HG03354 (cell line): ENCODE data around the gene SLC6A20.
"Not testable (repeated sequence)": the region's sequence is repeated elsewhere in the genome, so short reads cannot be mapped to it uniquely, and the experiment has no call there.

Experiments
- ATAC-seq: cut with Tn5 transposase; IDR thresholded peaks from one replicate; pipeline ENCODE4 v1.9.1; 2021; ENCODE audit warnings: mild to moderate bottlenecking; ENCODE audit not compliant: unreplicated experiment, poor library complexity, severe bottlenecking

SLC6A20 gene

DNA sequence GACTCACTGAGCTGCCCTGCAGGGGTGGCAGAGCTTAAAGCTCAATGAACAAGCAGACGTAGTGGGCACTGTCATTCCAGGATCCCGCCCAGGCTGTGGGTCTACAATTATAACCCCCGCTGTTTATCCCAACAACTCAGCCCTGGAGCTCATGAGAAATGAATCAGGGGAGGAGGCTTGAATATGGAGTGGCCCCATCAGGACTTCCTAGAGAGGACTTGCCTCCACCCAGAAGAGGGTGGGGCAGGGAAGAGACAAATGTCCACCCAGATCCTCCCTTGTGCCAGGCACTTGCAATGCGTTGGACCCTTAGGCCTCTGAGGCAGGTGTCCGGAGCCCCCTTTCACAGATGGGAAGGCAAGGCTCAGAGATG, 33.0 kb downstream of the SLC6A20 start:
- no peak for ATAC-seq

DNA sequence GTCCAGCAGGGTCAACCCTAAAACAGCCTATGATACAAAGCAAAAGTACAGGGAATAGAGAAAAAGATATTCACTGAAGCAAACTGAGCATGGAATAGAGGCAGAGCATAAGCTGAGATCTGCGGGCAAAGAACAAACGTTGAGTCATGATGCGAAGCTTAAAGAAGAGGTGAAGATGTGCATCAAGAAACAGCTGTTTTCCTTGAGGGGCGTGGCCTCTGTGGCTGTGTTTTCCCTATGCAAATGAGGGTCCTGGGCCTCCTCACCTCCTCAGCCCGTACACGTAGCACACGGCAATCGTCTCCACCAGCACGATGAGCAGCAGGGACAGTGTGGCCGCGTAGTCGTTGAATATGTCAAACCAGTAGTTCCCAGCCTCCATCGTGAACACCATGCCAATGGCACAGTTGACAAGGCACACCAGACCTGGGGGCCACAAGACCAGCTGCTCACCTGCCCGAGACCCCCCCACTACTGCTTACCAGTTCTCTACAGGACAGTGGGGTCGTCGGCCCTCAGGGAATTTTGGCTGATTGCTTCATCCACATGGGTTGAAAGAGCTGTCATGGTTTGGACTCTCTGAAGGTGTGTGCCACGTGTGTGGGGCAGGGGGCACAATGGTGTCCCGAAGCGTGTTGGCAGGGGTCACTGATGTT, 33.6 kb downstream of the SLC6A20 start:
- no peak for ATAC-seq

DNA sequence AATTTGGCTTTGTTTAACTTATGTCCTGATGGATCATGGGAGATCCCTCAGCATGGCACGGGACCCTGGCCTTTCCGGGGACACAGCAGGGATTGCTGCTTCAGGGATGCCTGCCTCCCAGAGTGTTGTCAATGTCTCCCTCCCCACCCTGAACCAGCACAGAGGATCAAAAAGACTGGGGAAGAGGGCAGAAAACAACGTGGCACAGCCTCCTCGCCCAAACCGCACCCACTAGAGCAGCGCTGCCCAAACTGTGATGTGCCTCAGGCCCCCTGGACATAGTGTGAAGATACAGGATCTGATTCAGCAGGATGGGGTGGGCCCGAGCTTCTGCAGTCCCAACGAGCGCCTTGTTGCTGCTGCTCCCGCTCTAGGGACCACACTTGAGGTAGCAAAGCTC, 34.5 kb downstream of the SLC6A20 start:
- no peak for ATAC-seq

DNA sequence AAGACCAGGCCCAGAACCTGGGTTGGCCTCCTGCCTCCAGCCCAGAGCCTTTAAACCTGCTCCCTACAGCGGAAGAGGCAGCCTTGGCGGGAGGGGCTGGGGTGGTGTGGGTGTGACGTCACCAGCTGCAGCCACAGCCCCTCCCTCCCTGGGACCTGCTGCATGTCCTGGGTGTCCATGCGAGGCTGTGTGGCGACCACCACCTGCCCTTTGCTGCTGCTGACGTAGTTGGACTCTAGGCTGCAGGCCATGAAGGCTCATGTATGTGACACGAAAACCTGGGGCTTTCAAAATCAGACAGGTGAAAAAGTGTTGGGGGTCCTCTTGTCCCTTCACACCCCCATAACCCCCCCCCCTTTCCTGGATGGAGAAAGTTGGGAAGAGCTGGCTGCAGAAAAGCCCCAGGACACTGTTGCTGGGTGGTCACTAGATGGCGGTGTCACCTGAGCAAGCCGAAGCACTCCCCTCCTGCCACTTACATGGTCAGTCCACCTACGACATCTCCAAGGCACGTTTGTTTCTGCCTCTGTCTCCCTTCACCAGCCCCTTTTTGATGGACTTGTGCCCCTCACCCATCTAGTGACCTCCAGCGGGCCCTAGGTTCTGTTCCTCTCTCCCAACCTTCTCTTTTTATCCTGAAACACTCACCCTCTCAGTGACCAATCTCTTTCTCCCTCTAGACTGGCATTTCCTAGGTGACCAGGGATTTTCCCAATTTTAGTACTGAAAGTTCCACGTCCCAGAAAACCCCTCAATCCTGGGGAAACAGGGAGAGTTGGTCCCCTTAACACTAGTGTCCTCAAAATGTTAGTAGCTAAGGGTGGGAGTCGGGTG, 35.2 kb downstream of the SLC6A20 start:
- no peak for ATAC-seq

DNA sequence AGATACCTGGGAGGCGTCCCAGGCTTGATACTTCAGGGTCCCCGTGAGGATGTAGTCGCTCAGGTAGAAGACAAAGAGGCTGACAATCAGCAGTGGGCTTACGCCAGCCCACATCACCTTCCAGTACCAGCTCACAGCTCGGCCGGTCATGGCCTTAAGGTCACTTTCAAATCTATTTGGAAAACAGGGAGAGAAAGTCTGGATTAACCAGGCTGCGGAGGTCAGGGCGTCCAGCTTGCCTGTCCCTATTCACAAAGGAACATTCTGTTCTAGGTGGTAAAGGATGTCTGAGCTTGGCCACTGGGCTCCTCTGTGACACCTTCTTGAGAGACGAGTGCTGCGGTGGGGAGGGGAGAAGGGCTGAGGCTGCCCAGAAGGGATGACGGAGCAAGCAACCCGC, 36.5 kb downstream of the SLC6A20 start:
- no peak for ATAC-seq

DNA sequence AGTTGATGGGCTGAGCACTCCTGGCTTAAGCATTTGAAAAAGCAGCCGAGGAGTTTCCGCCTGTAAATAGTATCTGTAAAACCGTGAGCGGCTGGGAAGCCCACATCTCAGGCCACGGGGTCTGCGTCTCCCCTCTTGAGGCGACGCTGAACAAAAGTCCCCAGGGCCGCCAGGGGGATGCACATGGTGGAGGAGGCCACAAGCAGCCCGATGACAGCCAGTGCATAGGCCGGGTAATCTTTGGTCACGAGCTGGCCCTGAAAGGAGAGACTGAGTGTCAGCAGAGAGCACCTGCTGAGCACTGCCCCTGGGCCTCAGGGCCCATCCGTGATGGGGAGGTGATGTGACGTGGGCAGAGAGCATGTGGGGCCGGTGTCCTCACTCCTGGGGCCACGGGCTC, 37.5 kb downstream of the SLC6A20 start:
- no peak for ATAC-seq

DNA sequence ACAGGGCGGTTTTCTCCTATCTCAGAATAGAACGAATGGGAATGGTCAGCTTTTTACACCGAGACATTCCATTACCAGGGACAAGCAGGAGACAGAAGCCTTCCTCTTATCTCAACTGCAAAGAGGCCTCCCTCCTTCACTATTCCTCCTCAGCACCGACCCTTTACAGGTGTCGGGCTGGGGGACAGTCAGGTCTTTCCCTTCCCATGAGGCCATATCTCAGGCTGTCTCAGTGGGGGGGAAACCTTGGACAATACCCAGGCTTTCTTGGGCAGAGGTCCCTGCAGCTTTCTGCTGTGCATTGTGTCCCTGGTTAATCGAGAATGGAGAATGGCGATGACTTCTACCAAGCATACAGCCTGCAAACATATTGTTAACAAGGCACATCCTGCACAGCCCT, 39.2 kb downstream of the SLC6A20 start:
- not testable (repeated sequence) for ATAC-seq

DNA sequence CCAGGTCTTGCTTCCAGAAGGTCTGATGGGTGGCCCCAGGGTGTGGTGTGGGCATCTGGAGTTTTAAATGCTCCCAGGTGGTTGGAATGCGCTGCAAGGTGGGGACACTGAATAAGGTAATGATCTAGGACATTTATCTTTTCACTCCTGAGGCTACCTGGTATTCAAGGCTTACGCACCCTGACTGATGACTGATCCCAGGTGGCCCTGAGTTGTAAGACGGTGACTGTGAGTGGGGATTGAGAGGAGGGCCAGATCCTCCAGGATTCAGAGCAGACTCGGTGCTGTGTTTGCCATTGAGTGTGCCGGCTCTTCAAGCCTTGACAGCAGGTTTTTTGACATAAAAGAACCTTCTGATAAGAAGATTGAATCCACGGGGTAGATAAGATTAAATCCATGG, 40.3 kb downstream of the SLC6A20 start:
- no peak for ATAC-seq

DNA sequence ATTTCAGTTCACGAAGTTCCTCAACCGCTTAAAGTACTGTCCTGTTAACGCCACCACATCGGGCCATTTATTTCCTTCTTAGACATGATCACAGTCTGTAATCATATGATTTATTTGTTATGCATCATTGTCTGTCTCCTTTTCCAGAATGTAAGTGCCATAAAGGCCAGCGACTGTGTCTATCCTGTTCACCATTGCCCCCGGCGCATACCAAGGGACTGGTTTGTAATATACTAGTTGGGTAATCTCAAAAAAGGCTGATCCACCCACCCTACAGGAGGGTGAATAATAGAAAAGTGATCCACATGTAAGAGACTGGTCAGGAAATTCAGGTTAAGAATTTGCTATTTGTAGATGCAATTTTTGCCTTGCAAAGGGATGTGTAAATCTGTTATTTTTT, 41.9 kb downstream of the SLC6A20 start:
- no peak for ATAC-seq

DNA sequence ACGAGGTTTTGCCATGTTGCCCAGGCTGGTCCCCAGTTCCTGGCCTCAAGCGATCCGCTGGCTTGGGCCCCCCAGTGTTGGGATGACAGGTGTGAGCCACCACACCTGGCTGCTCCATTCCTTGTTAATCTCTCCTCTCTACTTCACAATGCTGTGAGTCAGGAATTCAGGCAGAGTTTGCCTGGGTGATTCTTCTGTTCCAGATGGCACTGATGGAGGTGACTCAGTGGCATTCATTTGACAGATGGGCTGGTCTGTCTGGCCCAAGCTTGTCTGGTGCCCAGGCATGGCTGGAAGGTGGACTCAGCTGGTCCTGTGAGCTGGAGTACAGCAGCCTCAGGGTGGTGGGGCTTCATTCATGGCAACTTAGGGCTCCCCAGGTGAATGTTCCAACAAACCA, 43.2 kb downstream of the SLC6A20 start:
- ATAC-seq, result no peak

DNA sequence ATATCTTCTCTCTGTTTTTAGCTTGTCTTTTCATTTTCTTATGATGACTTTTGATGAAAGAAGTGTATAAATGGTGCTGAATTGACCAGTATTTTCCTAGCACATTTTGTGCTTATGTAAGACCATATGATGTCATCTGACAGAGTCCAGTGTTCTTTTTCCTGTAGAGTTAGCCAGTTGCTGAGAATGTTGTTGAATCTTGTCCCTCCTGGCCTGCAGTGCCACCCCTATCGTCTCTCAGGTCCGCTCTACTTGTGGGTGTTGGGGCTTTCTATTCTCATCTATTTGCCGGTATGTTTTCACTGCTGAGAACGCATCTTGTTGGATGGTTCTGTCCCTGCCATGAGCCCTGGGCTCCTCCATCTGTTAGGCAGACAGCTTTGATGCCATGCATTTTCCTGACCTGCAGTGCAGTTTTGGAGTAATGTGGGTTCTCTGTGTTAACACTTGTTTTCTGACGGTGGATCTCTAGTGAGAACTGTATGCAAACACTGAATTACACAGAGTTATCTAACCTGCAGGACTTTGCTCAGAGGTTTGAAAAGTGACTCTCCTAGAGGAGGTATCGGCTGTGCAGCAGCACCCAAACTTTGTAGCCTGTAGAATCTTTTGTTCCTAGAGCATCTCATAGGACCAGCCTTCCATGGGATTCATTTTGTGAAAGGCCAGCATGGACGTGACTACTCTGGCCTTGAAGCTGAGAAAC, 44.6 kb downstream of the SLC6A20 start:
- ATAC-seq, result no peak

DNA sequence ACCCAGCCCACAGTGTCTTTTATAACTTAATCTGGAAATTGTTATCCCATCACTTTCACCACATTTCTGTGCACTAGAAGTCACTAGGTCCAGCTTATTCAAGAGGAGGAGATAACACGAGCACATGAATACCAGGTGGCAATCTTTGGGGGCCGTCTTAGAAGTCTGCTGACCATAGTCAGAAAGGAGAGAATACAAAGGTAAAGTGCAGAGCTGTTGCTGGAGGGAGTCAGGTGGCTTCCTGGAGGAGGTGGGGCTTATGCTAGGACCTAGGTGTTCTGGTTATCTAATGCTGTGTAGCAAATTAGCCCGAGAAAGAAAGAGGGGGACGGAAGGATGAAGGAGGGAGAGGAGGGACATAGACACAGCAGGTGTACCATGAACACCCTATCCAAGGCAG, 46.5 kb downstream of the SLC6A20 start:
- no peak for ATAC-seq

DNA sequence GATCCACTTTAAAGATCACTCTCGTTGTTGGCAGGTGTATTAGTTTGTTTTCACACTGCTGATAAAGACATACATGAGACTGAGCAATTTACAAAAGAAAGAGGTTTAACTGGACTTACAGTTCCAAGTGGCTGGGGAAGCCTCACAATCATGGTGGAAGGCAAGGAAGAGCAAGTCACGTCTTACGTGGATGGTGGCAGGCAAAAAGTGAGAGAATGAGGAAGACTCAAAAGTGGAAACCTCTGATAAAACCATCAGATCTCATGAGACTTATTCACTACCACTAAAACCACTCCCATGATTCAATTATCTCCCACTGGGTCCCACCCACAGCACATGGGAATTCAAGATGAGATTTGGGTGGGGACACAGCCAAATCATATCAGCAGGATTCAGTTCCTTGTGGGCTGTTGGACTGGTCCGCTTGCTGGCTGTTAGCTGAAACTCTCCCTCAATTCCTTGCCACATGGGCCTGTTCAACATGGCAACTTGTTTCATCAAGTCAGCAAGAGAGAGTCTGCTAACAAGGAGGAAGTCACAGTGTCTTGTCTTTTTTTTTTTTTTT, 47.2 kb downstream of the SLC6A20 start:
- ATAC-seq, result not testable (repeated sequence)

DNA sequence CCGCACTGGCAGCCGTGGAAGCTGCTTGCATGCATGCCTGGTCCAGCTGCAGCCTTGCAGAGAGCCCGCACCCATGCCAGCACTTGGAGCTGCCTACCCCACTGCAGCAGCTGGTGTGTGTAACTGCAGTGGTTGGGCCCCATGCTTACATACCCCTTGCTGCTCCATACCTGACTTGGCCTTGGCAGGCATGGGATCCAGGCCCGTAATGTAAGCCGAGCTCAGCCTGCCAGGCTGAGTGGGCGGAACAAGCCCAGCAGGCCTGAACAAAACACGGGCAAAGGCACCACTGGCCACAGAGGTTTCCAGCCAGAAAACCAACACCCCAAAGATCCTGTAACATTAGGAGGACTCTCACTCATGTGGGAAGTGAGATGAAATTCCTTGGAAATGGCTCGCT, 48.3 kb downstream of the SLC6A20 start:
- ATAC-seq, result no peak

DNA sequence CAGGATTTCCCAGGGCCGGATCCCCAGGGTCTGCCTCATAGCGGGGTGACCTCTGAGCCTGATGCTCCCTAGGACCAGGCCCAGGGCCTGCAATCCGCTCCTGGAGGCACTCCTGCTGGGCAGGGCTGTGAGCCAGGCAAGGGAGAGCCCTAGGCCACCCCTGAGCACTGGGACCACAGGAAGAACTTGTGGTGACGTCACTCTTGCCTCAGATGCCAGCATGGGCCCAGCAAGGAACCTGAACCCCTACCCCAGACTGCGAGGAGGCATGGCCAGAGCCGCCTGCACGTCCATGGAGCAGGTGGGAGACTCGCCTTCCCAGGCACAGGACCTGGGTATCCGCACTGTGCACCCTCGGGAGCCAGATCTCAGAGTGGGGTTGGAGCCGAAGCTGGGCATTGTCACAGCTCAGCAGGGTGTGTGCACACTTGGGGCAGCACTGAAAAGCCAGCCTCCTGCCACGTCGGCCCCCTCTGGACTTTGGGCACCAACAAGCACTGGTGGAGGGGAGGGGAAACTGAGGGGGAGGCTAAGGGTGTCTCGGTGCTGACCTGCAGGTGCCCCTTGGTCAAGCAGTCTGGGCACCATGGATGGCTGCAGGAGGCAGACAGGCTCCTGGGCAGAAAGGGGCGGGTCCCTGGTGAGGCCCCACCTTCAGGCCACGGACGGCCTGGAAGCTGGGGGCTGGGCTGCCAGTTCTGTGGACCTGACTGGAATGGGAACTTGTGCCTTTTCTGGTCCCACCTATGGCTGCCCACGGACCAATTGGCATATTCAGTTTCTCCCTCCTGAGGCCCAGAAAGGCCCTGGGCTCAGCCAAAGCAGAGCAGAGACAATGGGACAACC, 49.3 kb downstream of the SLC6A20 start:
- no peak for ATAC-seq

DNA sequence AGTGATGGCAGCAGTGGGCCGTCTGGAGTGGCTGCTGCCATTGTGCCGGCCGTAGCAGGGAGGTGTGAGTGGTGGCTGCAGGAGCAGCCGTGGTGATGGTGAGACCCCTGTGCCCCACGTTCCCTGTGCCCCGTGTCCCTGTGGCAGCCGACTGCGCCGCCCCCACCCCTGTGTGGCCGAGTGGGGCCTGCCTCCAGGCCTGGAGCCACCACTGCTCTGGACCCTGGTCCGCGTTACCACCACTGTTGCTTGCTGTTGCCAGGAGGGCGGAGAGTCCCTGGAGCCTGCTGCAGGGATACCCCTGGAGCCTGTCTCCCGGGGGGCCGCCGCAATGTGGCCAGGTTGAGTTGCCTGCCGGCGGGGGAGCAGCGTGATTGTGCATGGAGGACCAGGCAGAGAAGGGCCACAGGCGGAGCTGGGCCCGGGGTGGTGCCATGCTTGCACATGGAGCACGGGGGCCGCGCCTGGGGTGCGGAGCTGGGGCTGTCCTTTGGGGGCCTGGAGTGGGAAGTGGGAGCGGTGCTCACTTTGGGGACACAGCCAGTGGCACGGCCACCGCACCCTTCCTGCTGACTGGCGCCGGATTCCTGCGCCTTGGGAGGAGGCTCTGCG, 50.1 kb downstream of the SLC6A20 start:
- no peak for ATAC-seq

DNA sequence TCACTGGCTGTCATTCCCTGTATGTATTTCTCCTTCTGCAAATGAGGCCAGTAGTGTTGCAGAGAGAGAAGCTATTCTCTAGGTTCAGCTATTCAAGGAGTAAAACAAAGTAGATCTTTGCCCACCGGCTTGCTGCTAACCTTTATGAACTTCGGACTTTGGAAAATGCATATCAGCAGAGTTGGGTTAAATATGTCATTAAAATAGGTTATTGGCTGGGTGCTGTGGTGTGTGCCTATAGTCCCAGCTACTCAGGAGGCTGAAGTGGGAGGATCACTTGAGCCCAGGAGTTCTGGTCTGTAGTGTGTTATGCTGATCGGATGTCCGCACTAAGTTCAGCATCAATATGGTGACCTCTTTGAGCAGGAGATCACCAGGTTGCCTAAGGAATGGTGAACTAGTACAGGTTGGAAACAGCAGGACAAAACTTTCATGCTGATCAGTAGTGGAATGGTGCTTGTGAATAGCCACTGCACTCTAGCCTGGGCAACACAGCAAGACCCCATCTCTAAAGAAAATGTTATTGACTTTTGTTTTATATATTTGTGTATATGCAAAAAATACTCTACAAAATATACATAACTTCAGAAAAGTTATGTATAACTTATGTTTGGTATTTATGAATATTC, 53.8 kb downstream of the SLC6A20 start:
- no peak for ATAC-seq

DNA sequence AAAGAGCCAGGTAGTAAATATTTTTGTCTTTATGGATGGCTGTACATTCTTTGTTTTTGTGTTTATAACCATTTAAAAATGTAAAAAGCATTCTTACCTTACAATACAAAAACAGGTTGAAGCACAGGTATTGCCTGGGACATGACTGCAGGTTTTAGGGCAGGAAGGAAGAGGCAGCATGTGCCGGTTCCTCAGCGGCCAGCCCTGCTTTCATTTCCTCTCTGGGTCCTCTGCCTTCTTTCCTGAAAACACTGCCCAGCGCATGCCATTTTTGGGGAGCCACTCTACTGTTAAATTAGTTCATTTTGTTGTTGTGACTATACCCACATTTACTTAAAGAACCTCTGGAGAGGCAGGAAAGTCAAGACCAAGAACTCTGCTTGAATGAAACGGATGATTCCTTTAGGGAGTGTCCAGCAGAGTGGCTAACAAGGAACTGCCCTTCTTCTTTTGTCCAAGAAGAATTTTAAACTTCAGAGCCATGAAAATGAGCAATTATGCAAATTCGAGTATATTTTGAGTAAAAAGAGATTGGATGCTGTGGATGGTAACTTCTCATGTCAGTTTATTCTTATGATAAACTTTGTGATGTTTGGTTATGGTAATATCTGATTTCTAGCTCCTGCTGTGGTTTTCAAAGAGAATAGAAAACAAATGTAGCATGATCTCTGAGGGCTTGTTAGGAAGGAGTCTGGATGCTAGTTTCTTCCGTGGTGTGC, 54.4 kb downstream of the SLC6A20 start:
- no peak for ATAC-seq
